ENCODE measurements around the gene LANCL1.

Gene LANCL1

GRCh38 chr2:210476194-210477128 is at the start of gene LANCL1:
Gene LANCL1 (minus strand): TSS chr2:210476759. CDS start chr2:210476396, 363 bp downstream.
- H3K27me3 ChIP-seq (ENCODE audit: low read depth, low read length), result no peaks in the 10 kb centered on the region
- peaks cover 0 to 7% of the 10 kb centered on the region in 2 donors for H3K4me1 ChIP-seq (ENCODE audit: control insufficient read depth in 1 of 2, insufficient read depth in 2 of 2, low read length in 2 of 2)
- H3K27ac ChIP-seq (ENCODE audit: low read length), result peak within 1 kb of the TSS; percentile 47

GRCh38 chr2:210524533-210524932 is 48.0 kb upstream of the LANCL1 start:
- H3K4me3 ChIP-seq (ENCODE audit: low read depth in 1 of 2, low read length in 2 of 2), result no peak overlapping the region
- no peaks in the 10 kb centered on the region for H3K36me3 ChIP-seq (ENCODE audit: control insufficient read depth in 1 of 2, insufficient read depth in 2 of 2, low read length in 2 of 2)
- H3K27ac ChIP-seq (ENCODE audit: low read length), result no peak overlapping the region
- no peaks in the 10 kb centered on the region for H3K27me3 ChIP-seq (ENCODE audit: low read depth, low read length)
- no peaks in the 10 kb centered on the region for H3K4me1 ChIP-seq (ENCODE audit: control insufficient read depth in 1 of 2, insufficient read depth in 2 of 2, low read length in 2 of 2)
- no peaks in the 10 kb centered on the region for H3K9me3 ChIP-seq (ENCODE audit: control insufficient read depth in 1 of 2, low read length in 2 of 2)

More at GRCh38 chr2:210476194-210477128, at the start of gene LANCL1:
- Histone ChIP-seq H3K4me3 (ENCODE audit: low read depth in 1 of 2, low read length in 2 of 2) (peak within 1 kb of the TSS; percentile 80 to 91), H3K36me3 (ENCODE audit: control insufficient read depth in 1 of 2, insufficient read depth in 2 of 2, low read length in 2 of 2) (peaks cover 4% of the 10 kb centered on the region in 2 donors), H3K9me3 (ENCODE audit: control insufficient read depth in 1 of 2, low read length in 2 of 2) (no peaks in the 10 kb centered on the region)

GRCh38 chr2:210523650-210524289 is 47.2 kb upstream of the LANCL1 start:
- H3K36me3 ChIP-seq (ENCODE audit: control insufficient read depth in 1 of 2, insufficient read depth in 2 of 2, low read length in 2 of 2), result no peaks in the 10 kb centered on the region
- no peaks in the 10 kb centered on the region for H3K27me3 ChIP-seq (ENCODE audit: low read depth, low read length)
- no peak overlapping the region for H3K27ac ChIP-seq (ENCODE audit: low read length)
- no peak overlapping the region for H3K4me3 ChIP-seq (ENCODE audit: low read depth in 1 of 2, low read length in 2 of 2)
- no peaks in the 10 kb centered on the region for H3K4me1 ChIP-seq (ENCODE audit: control insufficient read depth in 1 of 2, insufficient read depth in 2 of 2, low read length in 2 of 2)
- H3K9me3 ChIP-seq (ENCODE audit: control insufficient read depth in 1 of 2, low read length in 2 of 2), result no peaks in the 10 kb centered on the region

GRCh38 chr2:210522399-210522798 is 45.8 kb upstream of the LANCL1 start:
- Histone ChIP-seq H3K27ac (ENCODE audit: low read length) (no peak overlapping the region), H3K4me1 (ENCODE audit: control insufficient read depth in 1 of 2, insufficient read depth in 2 of 2, low read length in 2 of 2) (no peaks in the 10 kb centered on the region), H3K9me3 (ENCODE audit: control insufficient read depth in 1 of 2, low read length in 2 of 2) (no peaks in the 10 kb centered on the region), H3K4me3 (ENCODE audit: low read depth in 1 of 2, low read length in 2 of 2) (no peak overlapping the region), H3K36me3 (ENCODE audit: control insufficient read depth in 1 of 2, insufficient read depth in 2 of 2, low read length in 2 of 2) (no peaks in the 10 kb centered on the region), H3K27me3 (ENCODE audit: low read depth, low read length) (no peaks in the 10 kb centered on the region)

DNA sequence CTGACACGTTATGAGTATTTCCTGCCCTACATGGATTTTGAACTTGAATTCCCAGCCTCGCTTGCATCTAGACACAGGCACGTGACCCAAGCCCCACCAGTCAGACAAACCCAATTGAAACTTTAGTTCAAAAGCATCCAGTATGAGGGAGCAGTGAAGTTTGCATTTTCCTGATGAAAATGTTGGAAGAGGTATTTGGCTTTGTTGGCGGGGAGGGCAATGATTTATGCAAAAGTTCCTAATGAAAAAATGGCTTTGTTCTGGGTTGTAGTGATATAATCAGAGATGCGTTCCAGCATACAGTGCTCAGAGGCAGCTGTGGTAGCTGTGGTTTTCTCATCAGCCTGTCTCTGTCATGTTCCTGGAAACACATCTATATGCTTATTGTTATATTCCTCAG is 43.0 kb upstream of the LANCL1 start:
- Histone ChIP-seq H3K4me1 (ENCODE audit: control insufficient read depth in 1 of 2, insufficient read depth in 2 of 2, low read length in 2 of 2) (no peaks in the 10 kb centered on the region), H3K9me3 (ENCODE audit: control insufficient read depth in 1 of 2, low read length in 2 of 2) (no peaks in the 10 kb centered on the region), H3K36me3 (ENCODE audit: control insufficient read depth in 1 of 2, insufficient read depth in 2 of 2, low read length in 2 of 2) (no peaks in the 10 kb centered on the region), H3K4me3 (ENCODE audit: low read depth in 1 of 2, low read length in 2 of 2) (no peak overlapping the region), H3K27ac (ENCODE audit: low read length) (no peak overlapping the region), H3K27me3 (ENCODE audit: low read depth, low read length) (no peaks in the 10 kb centered on the region)

GRCh38 chr2:210517264-210517663 is 40.7 kb upstream of the LANCL1 start:
- Histone ChIP-seq H3K9me3 (ENCODE audit: control insufficient read depth in 1 of 2, low read length in 2 of 2) (peaks cover 0 to 2% of the 10 kb centered on the region in 2 donors), H3K36me3 (ENCODE audit: control insufficient read depth in 1 of 2, insufficient read depth in 2 of 2, low read length in 2 of 2) (no peaks in the 10 kb centered on the region), H3K27me3 (ENCODE audit: low read depth, low read length) (no peaks in the 10 kb centered on the region), H3K4me1 (ENCODE audit: control insufficient read depth in 1 of 2, insufficient read depth in 2 of 2, low read length in 2 of 2) (no peaks in the 10 kb centered on the region), H3K4me3 (ENCODE audit: low read depth in 1 of 2, low read length in 2 of 2) (no peak overlapping the region), H3K27ac (ENCODE audit: low read length) (no peak overlapping the region)

DNA sequence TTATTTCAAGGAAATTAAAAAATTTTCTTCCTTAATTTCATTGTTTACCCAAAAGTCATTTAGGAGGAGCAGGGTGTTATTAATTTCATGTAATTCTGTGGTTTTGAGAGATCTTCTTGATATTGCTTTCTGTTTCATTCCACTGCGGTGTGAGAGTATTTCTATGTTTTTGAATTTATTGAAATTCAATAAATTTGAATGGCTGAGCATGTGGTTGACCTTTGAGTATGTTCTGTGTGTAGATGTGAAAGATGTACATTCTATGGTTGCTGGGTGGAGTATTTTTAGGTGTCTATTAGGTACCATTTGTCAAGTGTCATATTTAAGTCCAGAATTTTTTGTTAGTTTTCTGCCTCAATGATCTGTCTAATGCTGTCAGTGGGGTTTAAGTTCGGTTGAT is 39.4 kb upstream of the LANCL1 start:
- Histone ChIP-seq H3K4me3 (ENCODE audit: low read depth in 1 of 2, low read length in 2 of 2) (no peak overlapping the region), H3K9me3 (ENCODE audit: control insufficient read depth in 1 of 2, low read length in 2 of 2) (peaks cover 0 to 2% of the 10 kb centered on the region in 2 donors), H3K36me3 (ENCODE audit: control insufficient read depth in 1 of 2, insufficient read depth in 2 of 2, low read length in 2 of 2) (no peaks in the 10 kb centered on the region), H3K4me1 (ENCODE audit: control insufficient read depth in 1 of 2, insufficient read depth in 2 of 2, low read length in 2 of 2) (no peaks in the 10 kb centered on the region), H3K27me3 (ENCODE audit: low read depth, low read length) (no peaks in the 10 kb centered on the region), H3K27ac (ENCODE audit: low read length) (no peak overlapping the region)

GRCh38 chr2:210503725-210504191 is 27.2 kb upstream of the LANCL1 start:
- H3K27me3 ChIP-seq (ENCODE audit: low read depth, low read length), result no peaks in the 10 kb centered on the region
- no peak overlapping the region for H3K27ac ChIP-seq (ENCODE audit: low read length)
- H3K4me3 ChIP-seq (ENCODE audit: low read depth in 1 of 2, low read length in 2 of 2), result peak overlapping the region in 1 of 2 donors; percentile 25
- peaks cover 0 to 9% of the 10 kb centered on the region in 2 donors for H3K9me3 ChIP-seq (ENCODE audit: control insufficient read depth in 1 of 2, low read length in 2 of 2)
- H3K36me3 ChIP-seq (ENCODE audit: control insufficient read depth in 1 of 2, insufficient read depth in 2 of 2, low read length in 2 of 2), result no peaks in the 10 kb centered on the region
- H3K4me1 ChIP-seq (ENCODE audit: control insufficient read depth in 1 of 2, insufficient read depth in 2 of 2, low read length in 2 of 2), result peaks cover 0 to 4% of the 10 kb centered on the region in 2 donors

DNA sequence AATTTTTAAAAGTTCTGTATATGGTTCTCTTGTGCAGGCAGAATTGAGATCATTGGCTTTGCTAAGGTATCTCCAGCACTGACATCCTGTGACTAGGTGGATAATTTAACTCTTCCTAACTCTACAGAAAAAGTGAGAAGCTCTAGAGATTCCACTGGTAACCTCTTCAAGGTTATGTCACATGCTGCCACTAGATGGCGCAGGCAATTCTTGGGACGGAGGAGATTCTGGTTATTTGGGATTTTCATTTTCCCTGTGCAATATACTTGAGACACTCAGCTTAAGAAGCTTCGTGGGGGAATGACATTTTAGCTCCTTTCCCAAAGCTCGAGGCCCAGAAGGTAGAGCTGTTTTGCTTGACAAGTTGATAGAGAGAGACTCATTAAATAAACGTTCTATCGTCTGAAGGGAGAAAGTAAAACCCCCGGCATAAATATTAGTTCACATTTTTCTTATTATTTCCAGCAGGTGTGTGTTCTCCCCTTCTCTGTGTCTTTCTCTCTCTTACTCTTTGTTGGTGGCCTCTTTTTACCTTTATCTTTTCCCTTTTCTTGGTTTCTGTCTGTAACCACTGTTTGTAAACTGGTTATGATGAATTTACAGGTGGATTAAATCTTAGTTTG is 26.6 kb upstream of the LANCL1 start:
- Histone ChIP-seq H3K4me3 (ENCODE audit: low read depth in 1 of 2, low read length in 2 of 2) (peak overlapping the region; percentile 17 to 25), H3K36me3 (ENCODE audit: control insufficient read depth in 1 of 2, insufficient read depth in 2 of 2, low read length in 2 of 2) (no peaks in the 10 kb centered on the region), H3K27ac (ENCODE audit: low read length) (no peak overlapping the region), H3K27me3 (ENCODE audit: low read depth, low read length) (no peaks in the 10 kb centered on the region), H3K9me3 (ENCODE audit: control insufficient read depth in 1 of 2, low read length in 2 of 2) (peaks cover 0 to 9% of the 10 kb centered on the region in 2 donors), H3K4me1 (ENCODE audit: control insufficient read depth in 1 of 2, insufficient read depth in 2 of 2, low read length in 2 of 2) (peaks cover 0 to 4% of the 10 kb centered on the region in 2 donors)

DNA sequence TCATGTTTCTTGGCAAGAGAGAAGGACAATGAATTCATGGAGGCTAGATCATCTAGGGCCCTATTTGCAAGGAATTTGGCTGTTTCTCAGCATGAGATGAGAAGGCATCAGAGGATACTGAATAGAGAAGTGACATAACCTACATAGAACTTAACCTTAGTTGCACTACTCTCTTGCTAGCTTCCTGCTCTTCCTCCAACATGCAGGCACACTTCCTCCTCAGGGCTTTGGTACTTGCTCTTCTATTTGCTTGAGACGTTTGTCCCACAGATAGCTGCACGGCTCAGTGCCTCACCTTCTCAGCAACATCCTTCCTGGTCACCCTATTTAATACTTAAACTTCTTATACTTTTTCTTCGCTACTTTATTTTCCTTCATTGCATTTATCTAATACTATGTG is 20.0 kb upstream of the LANCL1 start:
- peaks cover 0 to 5% of the 10 kb centered on the region in 2 donors for H3K9me3 ChIP-seq (ENCODE audit: control insufficient read depth in 1 of 2, low read length in 2 of 2)
- no peak overlapping the region for H3K4me3 ChIP-seq (ENCODE audit: low read depth in 1 of 2, low read length in 2 of 2)
- no peaks in the 10 kb centered on the region for H3K27me3 ChIP-seq (ENCODE audit: low read depth, low read length)
- no peaks in the 10 kb centered on the region for H3K36me3 ChIP-seq (ENCODE audit: control insufficient read depth in 1 of 2, insufficient read depth in 2 of 2, low read length in 2 of 2)
- no peaks in the 10 kb centered on the region for H3K4me1 ChIP-seq (ENCODE audit: control insufficient read depth in 1 of 2, insufficient read depth in 2 of 2, low read length in 2 of 2)
- H3K27ac ChIP-seq (ENCODE audit: low read length), result no peak overlapping the region

GRCh38 chr2:210493528-210493927 is 17.0 kb upstream of the LANCL1 start:
- H3K27me3 ChIP-seq (ENCODE audit: low read depth, low read length), result no peaks in the 10 kb centered on the region
- no peaks in the 10 kb centered on the region for H3K9me3 ChIP-seq (ENCODE audit: control insufficient read depth in 1 of 2, low read length in 2 of 2)
- H3K4me1 ChIP-seq (ENCODE audit: control insufficient read depth in 1 of 2, insufficient read depth in 2 of 2, low read length in 2 of 2), result no peaks in the 10 kb centered on the region
- H3K4me3 ChIP-seq (ENCODE audit: low read depth in 1 of 2, low read length in 2 of 2), result no peak overlapping the region
- H3K27ac ChIP-seq (ENCODE audit: low read length), result no peak overlapping the region
- H3K36me3 ChIP-seq (ENCODE audit: control insufficient read depth in 1 of 2, insufficient read depth in 2 of 2, low read length in 2 of 2), result no peaks in the 10 kb centered on the region

All from muscle layer of duodenum (tissue), 2 donors.